HG03432 (cell line): Measurements from ENCODE around the gene ARHGDIB.
A peak's percentile ranks its signal among the peaks of the same experiment; 100 is the strongest.

Experiments
- ATAC-seq: cut with Tn5 transposase; IDR thresholded peaks from one replicate; pipeline ENCODE4 v1.9.1; 2021; ENCODE audit warnings: mild to moderate bottlenecking, moderate library complexity; ENCODE audit not compliant: unreplicated experiment

ARHGDIB gene

DNA sequence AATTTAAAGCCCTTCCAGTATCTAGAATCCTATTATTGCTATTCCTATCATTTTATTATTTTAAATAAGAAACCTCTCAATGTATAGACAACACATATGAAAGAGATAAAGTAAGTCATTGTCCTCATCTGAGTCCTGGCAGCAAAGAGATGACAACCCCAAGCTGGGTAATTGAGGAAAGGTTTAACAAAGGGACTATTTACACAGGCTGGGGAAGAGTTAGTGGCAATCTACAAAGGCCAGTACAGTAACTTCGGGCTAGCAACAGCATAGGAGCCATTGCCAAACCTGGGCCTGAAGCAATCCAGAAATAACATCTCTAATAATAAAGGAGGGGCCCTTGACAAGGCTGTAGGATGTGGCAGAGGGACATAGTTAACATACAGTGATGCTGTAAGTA, 22.6 kb upstream of the ARHGDIB start:
- no peak for ATAC-seq

GRCh38 chr12:14982991-14983390, 21.6 kb upstream of the ARHGDIB start:
- peak; percentile 30 for ATAC-seq

DNA sequence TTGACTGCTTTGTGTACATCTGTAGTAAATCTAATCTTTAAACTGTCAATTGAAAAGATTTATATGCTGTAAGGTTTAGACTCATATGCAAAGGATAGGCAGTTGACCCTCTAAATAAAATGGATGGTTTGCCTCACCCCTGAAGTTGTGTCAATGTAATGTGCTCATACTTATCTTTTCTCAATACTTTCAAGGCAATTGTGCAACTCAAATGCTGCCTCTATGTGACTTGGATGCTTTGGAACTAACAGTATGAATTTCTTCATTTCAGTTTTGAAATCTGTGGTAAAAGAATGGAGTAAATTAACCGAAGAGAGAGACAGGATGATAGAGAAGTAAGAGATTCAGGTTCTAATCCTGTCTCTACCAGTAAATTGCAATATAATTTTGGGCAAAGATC, 21.2 kb upstream of the ARHGDIB start:
- no peak for ATAC-seq

DNA sequence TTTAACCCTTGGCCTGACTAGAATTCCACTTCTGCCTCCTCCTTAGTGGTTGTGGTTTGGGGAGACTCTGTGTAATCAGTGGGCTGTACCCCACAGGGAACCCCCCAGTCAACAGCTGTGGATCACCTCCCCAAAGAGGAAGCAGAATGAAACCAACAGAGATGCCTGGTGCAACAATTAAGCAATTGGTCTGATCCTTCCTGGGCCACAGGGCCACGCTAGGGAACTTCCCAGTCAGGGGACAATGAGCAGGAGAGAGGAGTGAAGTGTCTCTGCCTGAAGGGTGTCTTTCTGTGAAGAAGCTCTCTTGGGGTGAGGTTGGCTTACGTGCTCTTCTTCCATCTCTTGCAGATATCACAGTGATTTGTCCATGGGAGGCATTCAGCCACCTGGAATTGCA, 19.6 kb upstream of the ARHGDIB start:
- ATAC-seq, result peak; percentile 52

- ATAC-seq, result no peak
These were observed 18.1 kb upstream of the ARHGDIB start for GRCh38 chr12:14979468-14979867.

- no peak for ATAC-seq
These were observed 15.3 kb upstream of the ARHGDIB start for GRCh38 chr12:14976658-14977057.

DNA sequence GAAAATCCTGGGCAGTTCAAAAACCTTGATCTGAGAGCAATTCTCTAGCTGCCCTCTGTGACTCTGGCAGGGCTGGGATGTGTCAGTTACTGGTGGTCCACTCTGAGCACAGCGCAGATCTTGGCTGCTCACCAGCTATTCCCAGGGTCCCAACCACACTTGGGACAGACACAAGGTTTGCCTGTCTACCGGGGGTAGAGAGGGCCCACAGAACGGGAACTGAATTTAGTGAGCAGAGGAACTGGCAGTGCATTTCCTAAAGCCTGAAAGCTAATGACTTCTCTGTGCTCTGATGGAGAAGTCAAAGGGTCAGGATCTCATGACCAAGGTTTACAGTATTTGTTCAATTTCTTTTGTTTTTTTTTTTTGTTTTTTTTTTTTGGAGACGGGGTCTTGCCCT, 14.1 kb upstream of the ARHGDIB start:
- ATAC-seq, result no peak

GRCh38 chr12:14974633-14975032, 13.2 kb upstream of the ARHGDIB start:
- ATAC-seq, result no peak

- ATAC-seq, result no peak
These were observed 11.4 kb upstream of the ARHGDIB start, which contains the start of gene PDE6H for GRCh38 chr12:14972816-14973215. Gene PDE6H, plus strand, starts transcription at chr12:14973042. Its CDS starts 4,971 bp downstream, at chr12:14978013.

GRCh38 chr12:14970473-14970872, 9.1 kb upstream of the ARHGDIB start:
- ATAC-seq, result no peak

DNA sequence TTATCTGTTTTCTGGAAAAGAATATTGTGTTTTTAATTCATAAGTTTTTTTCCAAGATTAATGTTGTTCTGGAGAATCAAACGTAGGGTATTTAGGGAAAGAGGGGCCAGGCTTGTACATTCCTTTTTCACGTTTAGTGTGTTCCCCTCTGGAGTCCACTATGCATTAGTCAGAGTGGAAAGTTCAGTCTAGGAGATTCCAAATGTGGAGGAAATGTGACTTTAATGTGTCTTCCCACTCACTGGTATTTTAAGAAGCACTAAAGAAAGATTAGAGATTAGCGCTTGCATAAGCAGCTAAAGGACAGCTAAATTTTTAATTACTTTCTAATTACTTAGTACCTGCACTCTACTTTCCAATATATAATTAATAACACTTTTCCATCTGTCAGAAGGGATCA, 7.1 kb upstream of the ARHGDIB start:
- no peak for ATAC-seq

DNA sequence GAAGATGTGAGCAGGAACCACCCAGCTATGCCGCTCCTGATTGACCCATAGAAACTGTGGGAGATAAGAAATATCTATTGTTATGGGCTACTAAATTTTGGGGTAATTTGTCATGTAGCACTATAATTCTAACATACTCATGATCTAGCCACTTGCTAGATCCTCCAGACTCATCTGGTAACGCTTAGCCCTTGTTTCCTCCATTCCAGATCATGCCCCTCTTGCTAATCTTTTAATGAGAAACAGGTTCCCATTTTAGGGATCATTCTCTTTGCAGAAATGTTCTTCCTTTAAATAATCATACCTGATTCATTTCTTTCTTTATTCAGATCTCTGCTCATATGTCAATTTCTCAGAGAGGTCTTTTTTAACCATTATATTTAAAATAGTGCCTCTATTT, 3.8 kb upstream of the ARHGDIB start:
- ATAC-seq, result no peak

- no peak for ATAC-seq
These were observed 3.0 kb upstream of the ARHGDIB start for GRCh38 chr12:14964406-14964805.

DNA sequence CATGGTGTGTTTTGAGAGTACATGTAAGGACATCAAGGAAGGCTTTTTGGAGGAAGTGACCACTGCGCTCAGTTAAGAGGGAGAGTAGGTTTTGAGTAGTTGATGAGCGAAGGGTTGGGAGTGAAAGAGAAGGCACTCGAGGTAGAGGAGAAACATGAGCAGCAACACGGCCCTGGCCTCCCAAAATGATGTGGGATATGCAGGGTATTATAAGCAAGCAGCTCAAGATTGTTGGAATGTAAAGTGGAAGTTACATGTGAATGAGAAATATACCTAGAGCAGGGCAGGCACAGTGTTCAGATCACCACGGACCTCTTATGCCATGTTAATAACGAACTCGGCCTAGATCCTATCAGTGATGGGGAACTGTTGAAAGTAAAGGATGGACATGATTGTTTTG, 2.1 kb upstream of the ARHGDIB start:
- no peak for ATAC-seq

DNA sequence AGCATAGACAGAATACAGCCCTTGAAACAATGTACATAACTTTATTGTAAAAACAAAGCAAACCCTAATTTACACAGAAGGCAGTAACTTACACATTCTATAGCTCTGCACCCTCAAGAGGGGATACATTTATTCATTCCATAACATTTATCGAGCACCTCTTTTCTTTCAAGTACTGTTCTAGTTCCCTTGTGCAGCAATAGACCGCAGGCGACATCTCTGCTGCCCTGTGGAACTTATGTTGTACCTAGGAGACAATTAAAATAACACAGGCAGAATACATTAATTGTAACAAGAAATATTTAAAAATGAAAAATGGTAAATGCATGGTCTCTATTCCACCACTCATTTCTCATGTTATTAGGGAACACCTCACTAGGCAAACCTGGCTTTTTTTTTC, 1.4 kb upstream of the ARHGDIB start:
- ATAC-seq, result no peak

GRCh38 chr12:14962153-14962539, 745 bp upstream of the ARHGDIB start:
- no peak for ATAC-seq

GRCh38 chr12:14960548-14961465, 594 bp downstream of the ARHGDIB start:
- ATAC-seq, result peak; percentile 43

DNA sequence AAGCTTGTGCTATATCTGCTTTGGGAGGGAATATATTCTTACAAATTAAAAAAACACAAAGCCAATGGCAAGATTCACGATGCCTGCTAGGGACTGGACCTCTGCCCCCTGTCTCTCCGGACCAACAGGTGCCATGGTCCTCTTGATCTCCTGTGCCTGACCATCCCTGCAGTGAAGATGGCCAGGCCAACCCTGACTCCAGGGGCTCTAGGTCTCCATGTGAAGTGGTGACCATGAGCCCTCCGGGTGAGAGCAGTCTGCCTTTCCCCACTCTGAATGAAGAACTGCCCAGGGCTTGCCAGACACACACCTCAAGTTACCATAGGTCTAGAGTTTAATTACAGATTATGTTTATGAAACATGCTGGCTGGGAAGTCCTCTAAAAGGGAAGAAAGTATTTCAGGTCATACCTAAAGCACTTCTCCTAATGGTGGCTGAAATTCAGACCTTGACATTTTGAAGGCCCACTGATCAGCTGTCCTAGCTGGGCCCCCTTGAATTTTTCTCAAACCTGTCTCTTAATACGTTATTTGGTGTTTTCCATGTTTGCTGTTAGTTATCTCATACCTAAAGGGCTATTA, 1.4 kb downstream of the ARHGDIB start:
- no peak for ATAC-seq

GRCh38 chr12:14959463-14959862, 1.9 kb downstream of the ARHGDIB start:
- no peak for ATAC-seq

DNA sequence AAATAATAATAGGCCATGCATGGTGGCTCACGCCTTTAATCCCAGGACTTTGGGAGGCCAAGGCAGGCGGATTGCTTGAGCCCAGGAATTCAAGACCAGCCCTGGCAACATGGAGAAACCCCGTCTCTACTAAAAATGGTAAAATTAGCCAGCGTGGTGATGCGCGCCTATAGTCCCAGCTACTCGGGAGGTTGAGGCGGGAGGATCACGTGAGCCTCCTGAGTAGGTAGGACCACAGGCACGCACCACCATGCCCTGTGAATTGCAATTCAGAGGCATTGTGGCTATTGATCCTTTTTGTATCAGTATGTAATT, 2.3 kb downstream of the ARHGDIB start:
- ATAC-seq, result no peak

GRCh38 chr12:14958361-14959125, 2.9 kb downstream of the ARHGDIB start:
- no peak for ATAC-seq
